LNCAP (cell line): ENCODE data around the gene RTL10.

Experiments
- CTCF ChIP-seq: fragments of 450-650 bp; IDR thresholded peaks from 2 replicates; pipeline ENCODE4 v1.5.1; 2017; ENCODE audit warnings: mild to moderate bottlenecking

RTL10 gene

GRCh38 chr22:19898831-19899567 is 44.3 kb upstream of the RTL10 start:
- no peak for TF ChIP-seq CTCF

- no peak for TF ChIP-seq CTCF
Measured at GRCh38 chr22:19898145-19898544, 43.5 kb upstream of the RTL10 start.

GRCh38 chr22:19897726-19898125 is 43.1 kb upstream of the RTL10 start:
- no peak for TF ChIP-seq CTCF

GRCh38 chr22:19896665-19897355 is 42.1 kb upstream of the RTL10 start:
- no peak for TF ChIP-seq CTCF

GRCh38 chr22:19895160-19895849 is 40.6 kb upstream of the RTL10 start:
- no peak for TF ChIP-seq CTCF

- TF ChIP-seq CTCF = no peak
Measured at GRCh38 chr22:19893363-19893762, 38.7 kb upstream of the RTL10 start.

GRCh38 chr22:19892925-19893324 is 38.3 kb upstream of the RTL10 start:
- no peak for TF ChIP-seq CTCF
